Left hindlimb (tissue), 1 donor: ENCODE data around the gene ENPP1.
A peak's percentile ranks its signal among the peaks of the same experiment; 100 is the strongest.

Experiments
- DNase-seq: peaks from one replicate; pipeline ENCODE4 v3.0.0-alpha.2; 2018

The ENPP1 gene

DNA sequence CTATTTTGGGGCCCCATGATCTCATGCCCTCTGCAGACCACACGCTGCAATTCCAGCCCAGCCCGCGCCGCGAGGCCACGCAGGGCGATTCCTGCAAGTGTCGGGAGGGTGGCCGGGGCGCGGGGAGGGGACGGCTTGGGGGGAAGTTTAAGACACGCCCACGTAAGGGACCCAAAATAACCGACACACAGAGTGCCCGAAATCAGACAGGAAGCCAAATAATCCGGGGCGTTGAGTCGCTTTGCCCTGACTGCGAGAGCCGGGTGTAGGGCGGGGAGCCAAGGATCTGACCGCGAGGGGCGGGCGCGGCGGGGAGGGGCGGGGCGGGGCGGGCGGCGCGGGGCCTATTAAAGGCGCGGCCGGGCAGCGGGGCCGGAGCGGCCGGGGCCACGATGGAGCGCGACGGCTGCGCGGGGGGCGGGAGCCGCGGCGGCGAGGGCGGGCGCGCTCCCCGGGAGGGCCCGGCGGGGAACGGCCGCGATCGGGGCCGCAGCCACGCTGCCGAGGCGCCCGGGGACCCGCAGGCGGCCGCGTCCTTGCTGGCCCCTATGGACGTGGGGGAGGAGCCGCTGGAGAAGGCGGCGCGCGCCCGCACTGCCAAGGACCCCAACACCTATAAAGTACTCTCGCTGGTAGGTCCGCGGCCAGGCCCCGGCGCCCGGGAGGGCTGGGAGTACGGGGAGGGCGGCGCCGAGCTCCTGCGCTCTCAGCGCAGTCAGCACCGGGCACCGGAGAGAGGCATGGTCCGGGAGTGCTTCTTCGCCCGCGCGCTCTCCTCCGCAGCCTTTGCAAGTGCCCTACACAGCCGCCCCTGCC is at the start of gene ENPP1:
ENPP1 (plus strand) TSS at position 377 of the 816 bp plus-strand sequence; CDS start at position 393, 16 bp downstream.
- peak; percentile 89 for DNase-seq

DNA sequence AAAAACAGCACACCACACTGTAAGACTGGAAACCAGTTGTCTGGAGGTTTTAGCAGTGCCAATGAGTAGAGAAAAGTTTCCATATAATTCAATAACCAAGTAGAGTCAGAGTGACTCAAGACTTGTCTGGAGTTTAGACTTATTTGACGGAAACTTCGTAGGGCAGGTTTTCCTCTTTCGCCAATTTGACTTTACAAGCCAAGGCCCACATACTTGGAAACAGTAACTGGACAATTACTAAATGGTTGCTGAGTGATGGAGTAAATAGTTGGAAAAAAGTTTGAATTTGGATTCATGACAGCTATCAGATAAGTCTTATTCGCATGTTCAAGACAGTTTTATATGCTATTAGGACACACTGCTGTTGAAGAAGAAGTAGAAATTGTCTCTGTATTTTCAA is 48.9 kb upstream of the ENPP1 start:
- DNase-seq = no peak

DNA sequence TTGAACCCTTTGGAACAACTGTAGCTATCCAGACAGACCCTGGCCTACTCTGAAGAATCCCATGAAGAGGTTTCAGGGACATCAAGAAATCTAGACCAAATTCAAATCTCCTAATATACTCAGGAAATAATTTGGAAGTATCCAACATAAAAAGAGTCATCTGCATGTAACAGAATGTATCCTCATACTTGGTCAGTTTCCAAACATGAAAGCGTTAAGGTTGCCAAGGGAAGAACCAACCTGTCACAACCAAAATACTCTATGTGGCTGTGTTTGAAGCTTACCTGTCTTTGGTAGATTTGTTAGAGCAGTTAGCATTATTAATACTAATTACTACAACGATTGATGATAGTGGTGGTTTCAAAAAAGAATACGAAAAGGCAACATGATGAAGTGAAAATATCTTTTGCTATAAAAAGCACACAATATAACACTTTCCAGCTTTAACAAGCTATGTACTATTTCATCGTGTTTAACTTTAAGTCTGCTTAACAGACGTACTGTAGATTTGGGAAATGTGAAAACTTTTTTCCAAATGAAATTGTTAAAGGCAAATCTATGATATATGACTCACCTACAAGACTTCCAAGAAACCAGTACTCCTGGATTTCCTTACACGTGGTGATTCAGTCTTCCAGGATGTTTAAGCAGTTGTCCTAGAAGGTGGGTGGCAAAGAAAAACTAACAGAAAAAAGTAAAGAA is 46.6 kb upstream of the ENPP1 start:
- no peak for DNase-seq

DNA sequence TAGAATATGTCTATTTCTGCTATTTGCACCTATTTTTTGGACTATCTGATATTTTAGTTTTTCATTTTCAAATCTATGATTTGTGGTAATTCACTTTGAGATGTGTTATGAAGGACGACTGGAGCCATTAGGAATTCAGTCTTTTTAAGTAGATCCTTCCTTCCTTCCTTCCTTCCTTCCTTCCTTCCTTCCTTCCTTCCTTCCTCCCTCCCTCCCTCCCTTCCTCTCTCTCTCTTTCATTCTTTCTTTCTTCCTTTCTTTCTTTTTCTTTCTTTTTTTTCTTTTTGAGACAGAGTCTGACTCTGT is 46.1 kb upstream of the ENPP1 start:
- no peak for DNase-seq

DNA sequence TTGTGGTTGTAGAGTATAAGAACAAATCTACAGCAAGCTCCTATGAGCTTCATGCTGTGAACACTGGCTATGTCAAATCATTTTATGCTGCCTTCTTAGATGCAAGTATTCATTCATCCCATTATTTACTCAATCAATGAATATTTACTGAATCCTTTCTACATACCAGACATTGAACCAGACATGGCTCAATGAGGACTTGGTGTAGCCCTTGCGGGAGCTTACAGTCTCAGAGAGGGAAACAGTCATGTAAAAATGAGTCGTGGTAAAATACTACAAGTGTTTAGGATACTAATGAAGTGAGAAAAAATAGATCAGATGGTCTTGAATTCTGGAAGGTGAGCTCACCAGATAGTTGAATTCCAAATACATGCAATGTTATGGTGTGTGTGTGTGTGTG is 44.8 kb upstream of the ENPP1 start:
- no peak for DNase-seq

DNA sequence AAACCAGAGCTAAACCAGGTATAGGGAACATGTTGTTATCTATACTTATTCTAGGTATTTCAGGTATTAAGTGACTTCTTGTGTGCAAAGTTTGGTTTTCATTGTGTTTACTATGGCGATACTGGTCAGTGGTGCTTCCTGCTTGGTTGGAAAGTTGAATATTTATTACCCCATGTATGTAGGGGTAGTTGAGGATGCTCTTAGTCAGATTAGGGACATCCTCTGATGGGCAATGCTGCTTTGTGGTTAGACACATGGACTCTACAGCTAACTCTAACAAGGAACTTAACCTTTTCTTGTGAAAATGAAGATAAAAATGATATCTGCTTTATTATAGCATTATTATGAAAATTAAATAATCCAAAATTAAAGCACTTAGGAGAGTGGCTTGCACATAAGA is 44.1 kb upstream of the ENPP1 start:
- DNase-seq = no peak

DNA sequence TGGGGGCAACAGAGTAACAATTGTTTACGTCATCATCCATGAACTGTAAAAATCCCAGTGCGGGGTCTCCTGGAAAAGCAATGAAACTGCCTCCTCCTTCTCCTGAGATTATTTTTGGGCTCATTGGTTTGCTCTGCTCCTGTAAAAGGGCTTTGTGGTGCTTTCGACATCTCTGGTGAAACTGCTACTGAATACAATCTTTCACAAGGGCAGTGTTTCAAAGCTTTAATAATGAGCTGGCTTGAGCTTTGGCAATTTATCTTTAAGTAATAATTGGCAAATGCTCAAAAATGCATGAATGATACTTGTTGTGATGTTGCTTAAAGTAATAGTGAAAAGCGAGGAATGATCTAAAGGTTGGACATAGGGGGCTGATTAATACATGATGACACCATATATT is 43.5 kb upstream of the ENPP1 start:
- no peak for DNase-seq

DNA sequence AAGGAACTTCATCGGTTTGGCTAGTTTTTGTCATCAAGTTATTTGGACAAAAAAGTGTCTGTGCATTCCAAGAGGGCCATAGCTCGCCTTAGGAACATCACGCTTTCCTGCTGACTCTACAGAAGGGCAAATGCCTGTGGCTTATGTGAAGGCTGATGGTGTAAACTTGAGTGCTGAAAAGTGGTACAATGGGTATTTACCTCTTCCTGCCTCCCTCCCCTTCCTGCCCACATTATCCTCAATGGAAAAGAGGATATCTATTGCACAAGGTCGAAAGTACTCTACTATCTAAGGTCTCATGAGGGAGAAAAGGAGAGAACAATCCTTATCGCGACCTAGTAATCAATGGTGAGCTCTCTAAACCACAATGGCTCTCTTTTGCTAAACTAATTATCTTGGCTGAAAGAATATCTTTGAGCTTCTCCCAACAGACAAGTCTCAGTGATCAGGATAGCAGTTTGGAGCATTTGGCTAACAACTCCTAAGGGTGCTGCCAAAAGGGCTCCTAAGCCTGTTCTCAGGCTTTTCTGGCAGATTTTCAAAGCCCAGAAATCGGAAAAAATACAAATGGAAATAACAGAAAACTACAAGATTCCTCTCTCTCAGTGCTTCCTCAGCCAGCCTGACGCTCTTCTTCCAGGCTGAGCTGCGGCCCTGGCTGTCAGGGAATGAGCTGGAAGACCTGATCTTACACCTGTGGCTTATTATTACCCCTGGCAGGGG is 42.6 kb upstream of the ENPP1 start:
- peak; percentile 41 for DNase-seq

DNA sequence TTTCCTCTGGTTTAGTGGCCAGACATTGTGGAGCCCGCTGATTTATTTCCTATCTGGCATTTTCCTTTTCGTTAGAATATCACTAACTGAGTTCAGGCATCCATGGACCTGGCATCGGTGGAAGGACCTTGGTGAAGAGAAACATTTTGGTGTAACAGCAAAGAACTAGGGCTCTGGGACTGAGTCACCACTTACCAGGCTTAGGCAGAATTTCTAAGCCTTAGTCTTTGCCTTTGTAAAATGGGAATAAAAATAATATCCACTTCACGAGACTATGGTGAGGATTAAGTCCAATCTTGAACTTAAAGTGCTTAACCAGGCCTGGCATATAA is 42.0 kb upstream of the ENPP1 start:
- peak; percentile 70 for DNase-seq

DNA sequence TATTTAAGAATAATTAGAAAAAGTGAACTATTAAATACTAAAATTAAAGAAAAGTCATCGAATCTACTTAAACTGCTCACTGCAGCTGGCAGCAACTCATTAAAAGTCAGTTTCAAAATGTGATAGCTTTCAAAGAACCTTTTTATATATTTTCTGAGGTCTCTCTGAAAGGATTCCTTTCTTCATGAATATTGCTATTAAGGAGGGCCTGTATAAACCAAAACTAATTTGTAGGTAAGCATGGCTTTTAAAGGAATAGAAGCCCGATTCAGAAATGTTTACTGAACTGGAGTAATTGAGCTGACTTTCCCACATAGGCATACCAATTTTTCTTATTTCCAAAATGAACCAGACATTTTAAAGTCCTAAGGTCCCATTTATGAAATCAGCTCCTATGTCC is 41.2 kb upstream of the ENPP1 start:
- DNase-seq = no peak

DNA sequence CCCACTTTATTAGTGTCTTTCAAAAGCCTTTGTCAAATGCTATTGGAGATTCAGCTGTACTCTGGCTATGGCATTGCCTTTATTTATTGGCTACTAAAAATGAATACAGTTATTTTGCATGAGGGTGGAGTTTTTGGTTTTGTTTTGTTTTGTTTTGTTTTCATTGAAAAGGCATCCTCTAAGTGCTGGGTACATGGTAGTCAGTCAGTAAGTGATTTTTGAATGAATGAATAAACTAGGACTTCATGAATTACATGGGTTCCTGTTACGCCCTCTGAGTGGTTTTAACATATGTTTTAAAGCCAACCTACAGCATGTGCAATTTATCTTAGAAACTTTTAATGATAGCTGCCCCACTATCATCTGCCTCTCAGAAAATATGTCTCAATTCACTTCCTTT is 38.9 kb upstream of the ENPP1 start:
- DNase-seq = no peak

DNA sequence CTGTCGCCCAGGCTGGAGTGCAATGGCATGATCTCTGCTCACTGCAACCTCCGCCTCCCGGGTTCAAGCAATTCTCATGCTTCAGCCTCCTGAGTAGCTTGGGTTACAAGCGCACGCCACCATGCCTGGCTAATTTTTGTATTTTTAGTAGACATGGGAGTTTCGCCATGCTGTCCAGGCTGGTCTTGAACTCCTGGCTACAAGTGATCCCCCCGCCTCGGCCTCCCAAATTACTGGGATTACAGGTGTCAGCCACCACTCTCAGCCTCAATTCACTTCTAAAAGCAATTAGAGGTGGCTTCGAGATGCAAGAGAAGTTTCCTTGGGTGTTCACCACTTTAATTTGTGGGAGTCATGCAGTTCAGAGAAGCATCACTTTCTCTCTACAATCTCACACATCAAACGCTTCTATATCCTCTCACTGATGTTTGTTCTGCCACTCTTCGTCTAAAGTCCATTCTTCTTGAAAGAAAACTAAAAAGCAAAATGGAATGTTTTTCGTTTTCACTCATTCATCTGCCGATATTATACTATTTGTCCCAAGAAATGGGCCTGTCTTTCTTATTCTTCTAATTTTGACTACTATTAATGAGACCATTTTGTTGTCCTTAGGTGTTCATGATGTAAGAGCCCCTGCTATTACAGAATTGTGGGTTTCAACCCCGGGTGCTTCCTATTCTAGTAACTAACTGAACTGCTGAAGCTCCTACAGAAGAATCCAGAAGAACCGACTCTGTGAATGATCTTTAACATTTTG is 38.3 kb upstream of the ENPP1 start:
- DNase-seq = no peak

DNA sequence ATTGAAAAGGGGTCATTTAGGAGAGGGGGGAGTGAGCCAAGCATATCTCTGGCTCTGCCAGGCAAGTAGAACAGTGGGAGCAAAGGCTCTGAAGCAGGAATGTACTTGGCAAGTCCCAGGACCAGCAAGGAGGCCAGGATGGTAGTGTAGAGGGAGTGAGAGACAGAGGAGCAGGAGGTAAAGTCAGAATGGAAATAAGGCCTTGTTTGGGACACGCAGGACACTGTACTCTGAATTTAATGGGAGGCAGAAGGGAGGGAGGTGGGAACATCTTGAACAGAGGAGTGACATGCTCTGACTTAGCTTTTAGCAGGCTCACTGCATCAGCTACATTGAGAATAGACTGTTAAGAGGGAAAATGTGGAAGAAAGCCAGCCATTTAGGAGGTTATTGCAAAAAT is 37.0 kb upstream of the ENPP1 start:
- no peak for DNase-seq

DNA sequence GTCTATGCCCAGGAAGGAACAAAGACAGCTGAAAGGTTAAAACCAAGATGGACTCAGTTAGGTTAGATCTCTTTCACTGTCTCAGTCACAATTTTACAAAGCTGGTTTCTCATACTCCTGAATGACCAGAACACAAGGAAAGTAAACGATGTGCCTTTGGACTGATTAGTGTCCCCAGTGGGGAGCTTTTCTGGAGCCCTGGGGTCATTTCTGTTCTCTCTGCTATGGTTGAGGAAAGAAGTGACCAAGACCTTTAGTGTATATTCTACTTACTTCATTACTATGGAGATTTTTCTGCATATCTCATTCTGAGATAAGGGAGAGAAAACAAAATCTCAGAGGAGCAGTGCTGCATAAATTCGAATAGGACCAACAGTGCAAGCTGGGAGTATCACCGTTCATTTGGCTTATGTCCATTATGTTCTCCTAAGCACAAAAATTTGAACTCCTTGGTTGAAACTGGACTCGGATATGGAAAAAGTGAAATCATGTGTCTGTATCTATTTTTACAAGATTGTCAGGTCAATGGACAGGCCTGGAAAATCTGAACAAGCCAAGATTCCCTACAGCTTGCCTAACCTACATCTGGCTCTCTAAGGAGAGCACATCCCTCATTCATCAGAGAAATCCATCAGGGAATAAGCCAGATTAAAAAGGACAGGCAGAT is 34.4 kb upstream of the ENPP1 start:
- DNase-seq = no peak

DNA sequence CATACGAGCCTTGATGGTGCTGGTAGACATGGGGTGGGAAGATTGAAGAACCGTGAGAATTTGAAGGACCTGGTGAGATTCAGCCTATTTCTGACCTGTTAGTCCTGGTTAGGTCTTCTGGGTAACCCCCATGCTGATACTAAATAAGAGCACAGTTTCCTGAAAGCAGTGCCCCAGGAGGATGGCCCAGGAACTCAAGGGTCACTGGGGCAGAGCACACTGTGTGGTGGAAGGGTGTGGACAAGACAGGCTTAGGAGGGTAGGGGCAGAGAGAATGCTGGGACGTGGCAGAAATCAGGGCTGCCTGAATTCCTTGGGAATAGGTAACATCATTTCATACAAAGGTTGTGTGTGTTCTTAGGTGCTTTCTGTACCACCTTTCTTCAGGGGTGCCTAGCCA is 31.9 kb upstream of the ENPP1 start:
- no peak for DNase-seq

DNA sequence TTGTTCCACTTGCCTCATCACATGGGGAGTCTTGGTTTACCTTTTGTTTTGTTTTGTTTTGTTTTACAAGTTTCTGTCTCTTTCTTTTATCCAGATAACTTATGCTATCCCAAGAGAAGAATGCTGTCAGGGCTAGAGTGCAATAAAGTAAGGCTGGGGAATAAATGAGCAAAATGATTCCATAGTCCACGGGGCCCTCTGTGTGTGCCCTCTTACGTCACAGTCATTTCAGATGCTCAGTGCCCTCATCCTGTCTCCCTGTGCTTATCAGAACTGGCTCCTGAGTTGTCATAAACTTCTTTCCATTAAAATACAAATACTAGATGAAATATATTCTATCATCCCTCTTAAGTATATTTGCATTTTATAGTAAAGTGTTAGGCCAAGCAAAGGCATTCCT is 30.8 kb upstream of the ENPP1 start:
- no peak for DNase-seq

DNA sequence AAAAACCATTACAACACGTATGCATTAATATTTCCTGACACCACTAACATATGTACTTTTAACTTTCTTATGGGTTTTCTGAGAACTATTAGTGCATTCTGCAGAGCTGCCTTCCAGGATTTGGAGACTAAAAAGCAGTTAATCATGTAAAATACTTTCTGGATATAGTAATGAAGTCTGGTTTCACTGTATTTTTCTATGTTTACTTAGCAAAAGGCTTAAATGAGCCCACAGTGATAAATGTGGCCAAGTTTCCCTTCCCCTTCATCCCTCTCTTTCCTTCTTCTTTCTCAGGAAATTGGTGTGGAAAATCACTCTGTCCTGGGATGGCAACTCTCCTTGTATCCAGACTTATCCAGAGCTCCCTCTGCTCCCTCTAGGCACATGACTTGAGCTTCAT is 29.7 kb upstream of the ENPP1 start:
- DNase-seq = no peak

DNA sequence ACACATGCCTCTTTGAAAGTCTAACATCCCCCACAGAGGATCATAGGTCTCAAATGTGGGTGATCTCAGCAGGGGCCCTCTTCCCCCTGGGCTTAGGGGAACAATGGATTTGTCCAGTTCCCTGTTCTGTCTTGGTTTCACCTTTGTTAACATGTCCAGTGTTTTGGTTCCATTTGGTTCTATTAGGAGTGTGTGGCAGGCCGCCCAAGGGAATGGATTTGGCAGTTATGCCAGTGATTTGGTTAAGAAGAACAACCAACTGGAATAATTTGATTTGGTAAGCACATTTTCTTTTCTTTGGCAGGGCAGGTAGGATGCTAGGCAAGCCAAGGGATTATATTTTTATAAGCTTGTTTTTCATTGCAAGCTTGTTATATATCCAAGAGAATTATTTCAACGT is 28.5 kb upstream of the ENPP1 start:
- DNase-seq = no peak

DNA sequence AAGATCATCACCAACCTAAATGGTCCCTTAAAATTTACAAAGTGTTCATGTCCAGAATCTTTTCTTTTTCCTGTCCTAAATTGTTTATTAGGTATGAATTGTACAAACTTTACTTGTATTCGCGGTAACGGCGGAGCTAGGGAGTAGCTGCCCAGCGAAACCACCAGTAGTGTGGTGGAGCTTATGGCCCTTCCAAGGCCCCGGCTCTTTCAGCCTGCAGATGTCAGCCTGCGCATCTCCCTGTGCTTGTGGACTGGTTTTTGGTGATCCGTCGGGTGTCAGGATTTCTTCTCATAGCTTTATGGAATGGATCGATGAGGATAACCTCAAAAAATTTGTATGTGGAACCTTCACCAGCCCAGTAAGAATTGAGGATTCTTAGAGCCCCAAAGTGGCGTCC is 27.2 kb upstream of the ENPP1 start:
- no peak for DNase-seq

DNA sequence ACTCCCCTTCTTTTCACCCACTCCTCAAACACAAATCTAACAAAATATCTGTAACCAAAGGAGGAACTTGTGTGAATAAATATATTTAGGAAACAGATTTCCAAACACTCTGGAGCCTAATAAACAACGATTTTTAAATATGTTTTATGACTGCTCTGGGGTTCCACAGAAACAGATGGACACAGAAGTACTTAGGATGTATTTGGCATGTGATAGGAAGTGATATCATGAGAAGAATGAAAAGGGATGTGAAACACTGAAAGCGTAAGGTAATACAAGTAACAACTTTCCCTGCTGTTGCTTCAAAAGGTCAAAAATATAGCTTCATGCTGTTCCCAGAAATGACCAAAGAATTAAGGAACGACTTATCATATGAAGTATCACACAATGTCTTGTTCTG is 26.1 kb upstream of the ENPP1 start:
- no peak for DNase-seq

DNA sequence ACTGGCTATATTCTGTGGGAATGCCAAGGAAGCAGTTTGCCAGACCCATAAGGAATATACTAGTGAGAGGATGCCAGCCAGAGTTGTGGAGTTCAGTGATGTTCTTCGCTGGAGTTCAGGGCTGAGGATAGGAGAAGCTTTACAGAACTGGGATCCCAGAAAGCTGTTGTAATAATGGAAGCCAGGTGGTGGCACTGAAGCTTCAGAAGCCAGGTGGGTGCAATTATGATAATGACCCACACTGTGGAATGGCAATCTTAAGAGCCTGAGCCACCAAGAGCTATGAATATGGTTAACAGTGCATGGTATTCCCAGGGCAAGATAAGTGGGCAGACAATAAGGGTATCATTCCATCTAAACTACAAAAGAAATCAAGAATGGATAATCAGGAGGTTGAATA is 25.1 kb upstream of the ENPP1 start:
- no peak for DNase-seq

DNA sequence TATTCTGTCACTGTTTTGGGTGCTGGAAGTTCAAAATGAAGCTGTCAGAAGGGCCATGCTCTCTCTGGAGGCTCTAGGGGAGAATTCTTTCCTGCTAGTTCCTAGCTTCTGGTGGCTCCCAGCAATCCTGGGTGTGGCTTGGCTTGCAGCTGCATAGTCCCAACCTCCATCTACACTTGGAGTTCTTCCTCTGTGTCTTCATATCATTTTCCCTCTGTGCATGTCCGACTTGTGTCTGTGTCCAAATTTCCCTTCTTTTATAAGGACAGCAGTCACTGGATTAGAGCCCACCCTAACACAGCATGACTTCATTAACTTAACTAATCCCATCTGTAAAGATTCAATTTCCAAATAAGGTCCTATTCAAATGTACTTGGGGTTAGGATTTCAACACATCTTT is 23.3 kb upstream of the ENPP1 start:
- no peak for DNase-seq

DNA sequence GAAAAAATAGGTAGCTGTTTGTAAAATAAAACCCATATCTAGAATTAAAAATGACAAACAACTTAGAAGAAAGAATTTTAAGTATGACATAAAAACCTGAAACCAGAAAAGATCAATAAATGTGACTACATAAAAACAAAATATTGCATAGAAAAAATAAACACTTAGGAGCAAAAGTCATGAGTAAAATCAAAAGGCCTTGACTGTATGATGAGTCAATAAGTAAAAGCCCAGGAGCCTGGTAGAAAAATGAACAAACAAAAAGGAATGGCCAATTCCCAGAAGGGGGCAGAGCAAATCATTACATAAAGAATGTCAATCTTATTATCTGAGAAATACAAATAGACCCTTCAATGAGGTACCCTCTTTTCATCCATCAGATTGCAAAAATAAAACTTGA is 20.7 kb upstream of the ENPP1 start:
- no peak for DNase-seq
